ENCODE results near the gene PPP1R13B.
A peak's percentile ranks its signal among the peaks of the same experiment; 100 is the strongest.

The PPP1R13B gene

GRCh38 chr14:103880348-103881267 lies 33.2 kb upstream of the PPP1R13B start:
- peak; percentile 9 for DNase-seq

- no peak for DNase-seq
Measured at GRCh38 chr14:103879570-103880347, 32.4 kb upstream of the PPP1R13B start.

- DNase-seq = no peak
Measured at GRCh38 chr14:103879118-103879569, 31.8 kb upstream of the PPP1R13B start.

- DNase-seq = no peak
Measured at GRCh38 chr14:103878180-103878579, 30.8 kb upstream of the PPP1R13B start.

- DNase-seq = no peak
Measured at GRCh38 chr14:103875010-103875409, 27.6 kb upstream of the PPP1R13B start.

- DNase-seq = peak; percentile 34
Measured at GRCh38 chr14:103872481-103873113, 25.2 kb upstream of the PPP1R13B start.

GRCh38 chr14:103871596-103872480 lies 24.5 kb upstream of the PPP1R13B start:
- DNase-seq = peak; percentile 75

GRCh38 chr14:103870891-103871595 lies 23.7 kb upstream of the PPP1R13B start:
- no peak for DNase-seq

GRCh38 chr14:103870144-103870876 lies 22.9 kb upstream of the PPP1R13B start:
- DNase-seq = no peak

- no peak for DNase-seq
Measured at GRCh38 chr14:103869406-103870143, 22.2 kb upstream of the PPP1R13B start.

GRCh38 chr14:103868242-103868897 lies 21.0 kb upstream of the PPP1R13B start:
- no peak for DNase-seq

GRCh38 chr14:103867523-103867953 lies 20.2 kb upstream of the PPP1R13B start:
- no peak for DNase-seq

GRCh38 chr14:103867020-103867419 lies 19.6 kb upstream of the PPP1R13B start:
- no peak for DNase-seq

- no peak for DNase-seq
Measured at GRCh38 chr14:103863245-103863644, 15.9 kb upstream of the PPP1R13B start.

GRCh38 chr14:103862393-103862782 lies 15.0 kb upstream of the PPP1R13B start:
- no peak for DNase-seq

GRCh38 chr14:103861413-103862392 lies 14.3 kb upstream of the PPP1R13B start:
- DNase-seq = no peak

- no peak for DNase-seq
Measured at GRCh38 chr14:103859416-103860202, 12.2 kb upstream of the PPP1R13B start.
